Heart right ventricle (tissue), 16 donors: ENCODE measurements around the gene CLDN22. TPM values are rescaled to one million over a fixed set of nuclear protein-coding genes. Genes with fewer than 3 reads are reported as not detected.
A peak's percentile ranks its signal among the peaks of the same experiment; 100 is the strongest.

ENCODE experiments used
- ATAC-seq, 8 donors: fragments of 200-7000 bp; cut with Tn5 transposase; one replicate each; pipeline ENCODE4 v1.9.1; 2020; ENCODE audit warnings: mild to moderate bottlenecking in 8 of 8, moderate library complexity in 8 of 8, moderate number of reproducible peaks in 1 of 8
- DNase-seq, 2 donors: peaks; one replicate each; pipeline ENCODE4 v3.0.0-alpha.2; 2020
- H3K27ac ChIP-seq, 10 donors: fragments of 200-600 bp; sonication (generic) in 2 of 10; one replicate each; pipeline versions ENCODE4 v1.5.0 to v1.8.0; 2020 to 2022; ENCODE audit warnings: mild to moderate bottlenecking in 3 of 10
- H3K27me3 ChIP-seq, 7 donors: fragments of 200-600 bp; one replicate each; pipeline ENCODE4 v1.8.0; 2021 to 2022; ENCODE audit warnings: mild to moderate bottlenecking in 2 of 7
- H3K36me3 ChIP-seq, 9 donors: fragments of 200-600 bp; sonication (generic) in 1 of 9; one replicate each; pipeline versions ENCODE4 v1.5.0 to v1.8.0; 2020 to 2022; ENCODE audit warnings: mild to moderate bottlenecking in 2 of 9
- H3K4me1 ChIP-seq, 9 donors: fragments of 200-600 bp; sonication (generic) in 1 of 9; one replicate each; pipeline versions ENCODE4 v1.5.0 to v1.8.0; 2020 to 2022; ENCODE audit warnings: mild to moderate bottlenecking in 4 of 9
- H3K4me3 ChIP-seq, 10 donors: fragments of 200-600 bp; sonication (generic) in 2 of 10; one replicate each; pipeline versions ENCODE4 v1.5.0 to v1.8.0; 2020 to 2022; ENCODE audit warnings: mild to moderate bottlenecking in 7 of 10, moderate library complexity in 2 of 10
- H3K9me3 ChIP-seq, 11 donors: fragments of 200-600 bp in 10 of 11; sonication (generic) in 2 of 11; one replicate each; pipeline versions ENCODE4 v1.5.0 to v1.8.0; 2013 to 2022; ENCODE audit warnings: mild to moderate bottlenecking in 2 of 11, control low read depth in 1 of 11, moderate library complexity in 1 of 11
- WGBS, 2 donors: extraction: QIAGEN DNeasy Blood & Tissue Kit; methylation state at CpG; one replicate each; pipeline ENCODE4 v1.1.7; 2013; ENCODE audit warnings: inconsistent platforms in 1 of 2; 5-methylcytosine and 5-hydroxymethylcytosine counted together
- intact Hi-C, 10 donors: fragments of 100-400 bp; cut with DNase I; formaldehyde crosslinking; loops; one replicate each; pipeline versions ENCODE4 v1.11.1 to v1.14.2; 2022
- polyA plus RNA-seq, 2 donors: library from polyadenylated mRNA; stranded (reverse); fragments of 200-250 nt; gene quantifications; one replicate each; pipeline ENCODE4 v1.2.3, GENCODE V29; 2013
- total RNA-seq, 10 donors: library from RNA; stranded (reverse); fragmentation: NEBNext Ultra II Directional in 3 of 10; extraction: Animal tissue kit (Norgen Biotek cat#: 25700) in 3 of 10; gene quantifications; one replicate each; pipeline versions ENCODE4 v1.2.1 to v1.2.4, GENCODE V29; 2021 to 2023
- TF ChIP-seq, protein P1 (sequence below), 9 donors: fragments of 200-600 bp; sonication (generic) in 2 of 9; IDR thresholded peaks; one replicate each; pipeline versions ENCODE4 v1.5.0 to v1.8.0; 2021 to 2022; ENCODE audit warnings: antibody characterized with exemption in 9 of 9, mild to moderate bottlenecking in 5 of 9, moderate library complexity in 1 of 9
- donor health status: Arrhythmogenic right ventricular cardiomyopathy.
- donor health status: ischemic (EF 13 %, LVEDD 7.1; RV severe dilation, severe dysfunction).
- donor health status: healthy with polysubstance abuse.
- donor health status: DM: no; HTN: yes; CAD: no.
- donor health status: DM: no; HTN: no; CAD: no.
- donor health status: ischemic (EF 25% LVEDD 6.9; RV normal size, moderate dysfunction).
- donor health status: ischemic (EF 25% LVEDD 5.7; RV mildly dilated, moderate dysfunction).
- donor health status: healthy.
- donor health status: DM: yes; HTN: yes; CAD: no.
- donor health status: Ischemic cardiomyopathy.
- donor health status: ischemic (EF 35%, LVEDD 5.7; RV mildly dilated, moderate dysfunction).
- donor health status: nonischemic (EF 11% LVEDD 7.7; RV severe dilation, severe dysfunction).
- donor health status: DM: yes; HTN: yes; CAD: no.
- donor health status: PGD.
- donor health status: ischemic (EF 29% LVEDD 5.4; RV normal size, mild dysfunction).
- donor health status: nonischemic (EF 23%, LVEDD 6.1; RV moderate dilation, normal function).

The CLDN22 gene
- total and polyA plus RNA-seq, 12 donors: not detected

DNA sequence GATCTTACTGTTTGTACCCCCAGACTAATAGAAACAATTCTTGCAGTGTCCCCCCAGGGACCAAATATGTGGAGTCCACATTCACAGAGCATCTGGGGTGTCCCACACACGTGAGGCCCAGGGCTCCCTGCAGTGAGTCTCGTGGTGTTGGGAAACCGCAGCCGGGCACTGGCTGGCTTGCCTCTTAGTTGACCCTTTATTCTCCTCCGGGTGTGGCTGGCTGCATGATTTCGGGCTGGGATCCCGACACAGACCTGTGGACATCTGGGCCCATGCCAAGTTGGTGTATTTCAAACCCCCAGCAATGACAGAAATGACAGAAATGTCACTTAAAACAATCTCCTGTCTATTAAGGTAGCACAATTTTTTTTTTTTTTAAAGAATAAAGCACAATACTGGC lies 17.8 kb upstream of the CLDN22 start:
- ATAC-seq: no peak
- WGBS, 2 donors: 83 to 93% methylated on average over 7 of the region's 7 CpGs

DNA sequence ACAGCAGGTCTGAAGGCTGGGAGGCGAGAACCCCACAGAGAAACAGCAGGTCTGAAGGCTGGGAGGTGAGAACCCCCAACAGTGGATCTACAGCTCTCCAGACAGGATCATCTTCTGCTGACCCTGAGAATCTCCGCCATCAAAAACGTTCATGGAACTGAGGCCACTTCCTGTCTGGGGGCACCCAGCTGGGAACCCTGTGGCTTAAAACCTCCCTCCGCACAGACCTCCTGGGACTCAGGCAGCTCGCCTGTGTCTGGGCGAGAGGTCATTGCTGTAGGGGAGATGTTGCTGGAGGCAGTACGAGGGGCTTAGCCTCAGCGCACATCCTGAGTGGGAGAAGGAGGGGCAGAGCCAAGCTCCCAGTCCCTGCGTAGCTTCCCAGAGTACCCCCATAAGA lies 17.3 kb upstream of the CLDN22 start:
- Histone ChIP-seq H3K36me3 (no peaks in the 10 kb centered on the region), H3K27me3 (peaks cover 0 to 5% (median 1%) of the 10 kb centered on the region in 7 donors), H3K4me1 (peaks cover 0 to 17% (median 5%) of the 10 kb centered on the region in 9 donors), H3K27ac (no peak overlapping the region), H3K4me3 (no peak overlapping the region), H3K9me3 (no peaks in the 10 kb centered on the region)
- no peak for DNase-seq
- no peak for ATAC-seq
- 82 to 89% methylated on average over 9 of the region's 9 CpGs for WGBS, 2 donors
- intact Hi-C loops: no loop called here
- TF ChIP-seq, protein P1, sequence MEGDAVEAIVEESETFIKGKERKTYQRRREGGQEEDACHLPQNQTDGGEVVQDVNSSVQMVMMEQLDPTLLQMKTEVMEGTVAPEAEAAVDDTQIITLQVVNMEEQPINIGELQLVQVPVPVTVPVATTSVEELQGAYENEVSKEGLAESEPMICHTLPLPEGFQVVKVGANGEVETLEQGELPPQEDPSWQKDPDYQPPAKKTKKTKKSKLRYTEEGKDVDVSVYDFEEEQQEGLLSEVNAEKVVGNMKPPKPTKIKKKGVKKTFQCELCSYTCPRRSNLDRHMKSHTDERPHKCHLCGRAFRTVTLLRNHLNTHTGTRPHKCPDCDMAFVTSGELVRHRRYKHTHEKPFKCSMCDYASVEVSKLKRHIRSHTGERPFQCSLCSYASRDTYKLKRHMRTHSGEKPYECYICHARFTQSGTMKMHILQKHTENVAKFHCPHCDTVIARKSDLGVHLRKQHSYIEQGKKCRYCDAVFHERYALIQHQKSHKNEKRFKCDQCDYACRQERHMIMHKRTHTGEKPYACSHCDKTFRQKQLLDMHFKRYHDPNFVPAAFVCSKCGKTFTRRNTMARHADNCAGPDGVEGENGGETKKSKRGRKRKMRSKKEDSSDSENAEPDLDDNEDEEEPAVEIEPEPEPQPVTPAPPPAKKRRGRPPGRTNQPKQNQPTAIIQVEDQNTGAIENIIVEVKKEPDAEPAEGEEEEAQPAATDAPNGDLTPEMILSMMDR (IDR thresholded peaks at IDR 0.05): no peak

More for the DNA sequence above, 17.8 kb upstream of the CLDN22 start:
- Histone ChIP-seq H3K27ac (no peak overlapping the region), H3K4me3 (no peak overlapping the region), H3K4me1 (peaks cover 0 to 20% (median 10%) of the 10 kb centered on the region in 9 donors), H3K36me3 (no peaks in the 10 kb centered on the region), H3K27me3 (peaks cover 0 to 10% (median 6%) of the 10 kb centered on the region in 7 donors), H3K9me3 (no peaks in the 10 kb centered on the region)
- TF ChIP-seq, protein P1 (IDR thresholded peaks at IDR 0.05): no peak
- intact Hi-C loops: no loop called here
- no peak for DNase-seq

DNA sequence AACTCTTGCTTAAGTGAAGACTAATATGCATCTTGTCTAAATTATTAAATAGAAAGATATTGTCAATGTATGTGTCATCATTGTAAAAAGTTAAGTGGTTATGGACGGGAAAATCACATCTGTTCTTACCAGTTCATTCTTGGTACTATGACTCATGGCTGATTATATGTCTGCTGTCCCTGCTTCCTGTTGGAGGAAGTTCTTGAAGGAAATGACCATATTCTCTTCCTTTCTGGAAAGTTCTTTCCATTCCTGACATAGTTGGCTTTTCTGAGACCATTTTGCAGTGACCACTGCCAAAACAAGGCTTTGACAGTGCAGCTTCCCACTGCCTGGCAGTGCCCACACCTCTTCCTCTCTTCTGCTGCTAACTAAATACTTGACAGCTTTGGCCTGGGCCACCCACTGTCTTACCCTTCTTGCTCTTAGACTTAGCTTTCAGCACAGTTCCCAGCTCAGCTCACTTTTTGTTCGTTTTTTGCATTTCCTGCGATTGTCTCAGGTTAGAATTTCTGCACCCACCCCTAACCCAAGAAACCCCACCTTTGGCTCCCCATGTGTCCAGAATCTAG lies 15.4 kb upstream of the CLDN22 start:
- Histone ChIP-seq H3K27ac (peak overlapping the region in 1 of 10 donors; percentile 3), H3K4me1 (peaks cover 0 to 17% (median 3%) of the 10 kb centered on the region in 9 donors), H3K27me3 (no peaks in the 10 kb centered on the region), H3K9me3 (no peaks in the 10 kb centered on the region), H3K36me3 (no peaks in the 10 kb centered on the region), H3K4me3 (no peak overlapping the region)
- TF ChIP-seq, protein P1 (IDR thresholded peaks at IDR 0.05): no peak
- DNase-seq: no peak
- intact Hi-C loops: no loop called here
- ATAC-seq: peak in 4 of 8 donors; percentile 46 to 75 (median 64)
- 52 to 60% methylated on average over 3 of the region's 3 CpGs for WGBS, 2 donors

DNA sequence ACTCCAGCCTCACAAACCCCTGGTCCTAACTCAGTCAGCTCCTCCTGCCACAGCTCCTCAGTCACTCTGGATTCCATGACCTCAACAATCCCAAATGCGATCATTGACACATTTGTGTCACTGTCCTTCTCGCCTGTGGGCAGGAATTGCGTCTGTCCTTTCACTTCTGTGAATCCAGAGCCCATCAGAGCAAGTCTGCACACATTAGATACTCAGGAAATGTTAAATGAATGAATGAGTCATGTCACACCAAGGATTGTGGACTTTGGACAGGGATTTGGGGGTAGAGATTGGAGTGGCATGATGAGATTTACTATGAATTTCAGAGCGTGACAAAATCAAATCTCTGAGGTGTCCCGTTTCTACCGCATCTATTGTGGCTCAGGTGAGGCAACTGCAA lies 13.9 kb upstream of the CLDN22 start:
- ATAC-seq: no peak
- H3K36me3 ChIP-seq: no peaks in the 10 kb centered on the region
- TF ChIP-seq, protein P1 (IDR thresholded peaks at IDR 0.05): no peak
- no peak for DNase-seq
- 94 to 96% methylated on average over 6 of the region's 6 CpGs for WGBS, 2 donors
- no peaks in the 10 kb centered on the region for H3K27me3 ChIP-seq
- H3K9me3 ChIP-seq: peaks cover 0 to 4% (median 0%) of the 10 kb centered on the region in 11 donors
- intact Hi-C loops: no loop called here
- peaks cover 0 to 17% (median 3%) of the 10 kb centered on the region in 9 donors for H3K4me1 ChIP-seq
- no peak overlapping the region for H3K27ac ChIP-seq
- no peak overlapping the region for H3K4me3 ChIP-seq
